ENCODE measurements around the gene PSMA5. TPM values are rescaled to one million over a fixed set of nuclear protein-coding genes. Genes with fewer than 3 reads are reported as not detected.

Gene PSMA5
- total and polyA plus RNA-seq, 10 of the 15 experiments (the other 5 are each of a cell fraction or from before 2014, with no cell fraction given), result 58.7 to 271 (median 187) TPM

- 95% methylated on average over 1 of the region's 1 CpG for WGBS (ENCODE audit: insufficient coverage, insufficient replicate concordance, low lambda C conversion rate, missing lambda C conversion rate)
- SMC1A ChIA-PET (ENCODE audit: uncharacterized antibody, unreplicated experiment), result no interaction called here
- Histone ChIP-seq H3K27me3 (replicated peaks in 1 of 2; ENCODE audit: control insufficient read depth in 2 of 2, insufficient read depth in 2 of 2, low read length in 1 of 2) (no peaks in the 10 kb centered on the region), H3K9ac (ENCODE audit: control insufficient read depth, insufficient read depth, low read length) (no peak overlapping the region), H4K20me1 (ENCODE audit: control insufficient read depth, insufficient read depth) (no peaks in the 10 kb centered on the region), H2AFZ (ENCODE audit: control insufficient read depth, low read depth, low read length) (no peak overlapping the region), H3K4me2 (ENCODE audit: control insufficient read depth, insufficient read depth) (no peak overlapping the region), H3K9me3 (replicated peaks; ENCODE audit: control insufficient read depth, insufficient read depth, low read length) (peaks cover 2% of the 10 kb centered on the region; the same call in 2 of the 3 replicates), H3K79me2 (ENCODE audit: control insufficient read depth, insufficient read depth, low read length) (no peaks in the 10 kb centered on the region), H3K4me3 (no peak overlapping the region), H3K27ac (ENCODE audit: control insufficient read depth, insufficient read depth) (no peak overlapping the region), H3K4me1 (ENCODE audit: control insufficient read depth, insufficient read depth, low read length) (no peaks in the 10 kb centered on the region), H3K36me3 (ENCODE audit: control insufficient read depth in 2 of 2, insufficient read depth in 2 of 2, low read length in 1 of 2) (no peaks in the 10 kb centered on the region)
- ATAC-seq (no peak), FAIRE-seq (no peak), DNase-seq (ENCODE audit: low read depth, low spot score) (no peak)
- CTCF ChIA-PET, result interaction anchor here (0.9 kb wide), 1 partner anchor 333 kb away, joined by 3 read pairs; no protein-coding TSS in a partner anchor
- in situ Hi-C loops (cut with MboI) (no loop called here), intact Hi-C loops (cut with micrococcal nuclease; ENCODE audit: unreplicated experiment) (no loop called here)
- POLR2A ChIA-PET, result no interaction called here
- TF ChIP-seq BHLHE40 (IDR thresholded peaks at IDR 0.05; ENCODE audit: borderline replicate concordance in 1 of 2, low read depth in 2 of 2, low read length in 1 of 2), result peak in 1 of 2 experiments; percentile 21; a peak in 1 of 4 replicates
- TF ChIP-seq PRDM15 (CRISPR knock-in tag; IDR thresholded peaks at IDR 0.05), result no peak
- no TSS peak for BruUV-seq (replicated peaks)
- RAD21 ChIA-PET (ENCODE audit: unreplicated experiment), result no interaction called here
Observed at GRCh38 chr1:109433322-109433721, 7.1 kb upstream of the PSMA5 start.

- no peak overlapping the region for H3K4me2 ChIP-seq (ENCODE audit: control insufficient read depth, insufficient read depth)
- H3K79me2 ChIP-seq (ENCODE audit: control insufficient read depth, insufficient read depth, low read length), result peaks cover 3% of the 10 kb centered on the region
- H3K4me3 ChIP-seq, result no peak overlapping the region
- H3K9ac ChIP-seq (ENCODE audit: control insufficient read depth, insufficient read depth, low read length), result no peak overlapping the region
- ChIA-PET POLR2A (no interaction called here), RAD21 (ENCODE audit: unreplicated experiment) (no interaction called here), SMC1A (ENCODE audit: uncharacterized antibody, unreplicated experiment) (no interaction called here), CTCF (no interaction called here)
- H3K9me3 ChIP-seq (replicated peaks; ENCODE audit: control insufficient read depth, insufficient read depth, low read length), result peaks cover 2% of the 10 kb centered on the region; the same call in 2 of the 3 replicates
- FAIRE-seq (no peak), ATAC-seq (no peak), DNase-seq (ENCODE audit: low read depth, low spot score) (no peak)
- no peaks in the 10 kb centered on the region for H3K4me1 ChIP-seq (ENCODE audit: control insufficient read depth, insufficient read depth, low read length)
- BruUV-seq (replicated peaks), result no TSS peak
- H4K20me1 ChIP-seq (ENCODE audit: control insufficient read depth, insufficient read depth), result no peaks in the 10 kb centered on the region
- no peak for TF ChIP-seq ZNF274 (IDR thresholded peaks at IDR 0.05; ENCODE audit: insufficient read depth, insufficient read length)
- TF ChIP-seq RELA (IDR thresholded peaks at IDR 0.05; ENCODE audit: borderline replicate concordance, partially characterized antibody), result no peak
- no peak for TF ChIP-seq POLR2A (IDR thresholded peaks at IDR 0.05; ENCODE audit: low read depth, low read length)
- H3K27me3 ChIP-seq (replicated peaks in 1 of 2; ENCODE audit: control insufficient read depth in 2 of 2, insufficient read depth in 2 of 2, low read length in 1 of 2), result no peaks in the 10 kb centered on the region
- H3K36me3 ChIP-seq (ENCODE audit: control insufficient read depth in 2 of 2, insufficient read depth in 2 of 2, low read length in 1 of 2), result no peaks in the 10 kb centered on the region
- intact Hi-C loops (cut with micrococcal nuclease; ENCODE audit: unreplicated experiment) (no loop called here), in situ Hi-C loops (cut with MboI) (no loop called here)
- H3K27ac ChIP-seq (ENCODE audit: control insufficient read depth, insufficient read depth), result no peak overlapping the region
- H2AFZ ChIP-seq (ENCODE audit: control insufficient read depth, low read depth, low read length), result no peak overlapping the region
Observed at GRCh38 chr1:109432336-109432735, 6.1 kb upstream of the PSMA5 start.
